Measurements from ENCODE around the gene CHD9NB. TPM values are rescaled to one million over a fixed set of nuclear protein-coding genes. Genes with fewer than 3 reads are reported as not detected.

CHD9NB gene
- total RNA-seq, 1 experiment from 2014 or later, result 0.40 TPM

DNA sequence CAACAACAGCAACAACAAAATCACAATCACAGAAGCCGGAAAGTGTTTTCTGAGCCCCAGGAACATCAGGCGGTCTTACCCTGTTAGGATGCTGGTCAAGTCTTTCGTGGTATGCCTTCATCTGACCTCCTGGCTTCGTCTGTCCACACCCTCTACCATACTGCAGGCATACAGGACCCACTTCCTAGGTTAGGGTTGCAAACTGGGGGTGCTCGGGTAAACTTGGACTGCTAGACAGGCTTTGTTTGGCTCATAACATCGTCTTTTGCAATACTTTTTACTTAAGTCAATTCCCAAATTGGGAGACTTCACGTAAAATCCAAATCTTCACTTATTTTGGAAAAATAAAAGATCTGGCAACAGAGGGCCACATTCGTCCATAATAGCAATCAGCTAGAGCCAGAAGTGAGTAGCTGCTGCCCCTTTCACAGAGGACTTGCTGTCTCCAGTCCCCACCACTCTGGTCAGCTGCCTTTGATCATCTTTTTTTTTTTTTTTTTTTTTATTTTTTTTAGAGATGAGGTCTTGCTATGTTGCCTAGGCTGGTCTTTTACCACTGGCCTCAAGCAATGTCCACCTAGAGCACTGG lies 32.1 kb upstream of the CHD9NB start:
- intact Hi-C loops (cut with micrococcal nuclease), result no loop called here
- POLR2A ChIA-PET (ENCODE audit: unreplicated experiment), result no interaction called here

DNA sequence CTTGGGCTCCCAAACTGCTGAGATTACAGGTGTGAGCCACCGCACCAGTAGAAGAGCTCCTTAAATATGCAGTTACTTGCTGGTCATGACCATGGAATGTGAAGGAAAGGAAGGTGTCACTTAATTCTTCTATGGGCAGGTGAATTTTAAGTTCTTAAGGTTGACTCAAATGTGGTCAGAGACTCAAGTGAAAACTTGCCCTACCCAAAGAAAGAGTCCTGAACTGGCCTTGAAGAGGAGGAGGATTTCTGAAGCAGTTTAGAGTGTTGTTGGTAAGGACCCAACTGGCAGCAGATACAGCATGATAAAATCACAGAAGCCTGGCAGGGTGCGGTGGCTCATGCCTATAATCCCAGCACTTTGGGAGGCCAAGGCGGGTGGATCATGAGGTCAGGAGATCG lies 31.4 kb upstream of the CHD9NB start:
- Histone ChIP-seq H3K79me2 (ENCODE audit: low read length) (peaks cover 3% of the 10 kb centered on the region; the same call in 1 of the 2 replicates), H3K4me3 (ENCODE audit: low read length) (no peak overlapping the region), H4K20me1 (ENCODE audit: low read length) (no peaks in the 10 kb centered on the region), H3K4me1 (ENCODE audit: insufficient read depth, low read length) (peaks cover 19% of the 10 kb centered on the region), H3K4me2 (ENCODE audit: low read length) (no peak overlapping the region), H3K9ac (ENCODE audit: low read length) (no peak overlapping the region), H2AFZ (ENCODE audit: low read length) (no peak overlapping the region), H3K27ac (ENCODE audit: low read length) (no peak overlapping the region), H3K9me3 (ENCODE audit: low read length) (no peaks in the 10 kb centered on the region), H3K9me2 (replicated peaks; ENCODE audit: low read length) (no peaks in the 10 kb centered on the region), H3K36me3 (ENCODE audit: low read depth, low read length) (no peaks in the 10 kb centered on the region), H3K27me3 (ENCODE audit: low read length) (no peaks in the 10 kb centered on the region), H3F3A (ENCODE audit: low read length, unreplicated experiment) (no peaks in the 10 kb centered on the region)
- ATAC-seq (no peak), DNase-seq (no peak)
- no TSS peak for BruUV-seq (replicated peaks)
- ChIA-PET POLR2A (ENCODE audit: unreplicated experiment) (no interaction called here), CTCF (no interaction called here)
- TF ChIP-seq, protein P1, sequence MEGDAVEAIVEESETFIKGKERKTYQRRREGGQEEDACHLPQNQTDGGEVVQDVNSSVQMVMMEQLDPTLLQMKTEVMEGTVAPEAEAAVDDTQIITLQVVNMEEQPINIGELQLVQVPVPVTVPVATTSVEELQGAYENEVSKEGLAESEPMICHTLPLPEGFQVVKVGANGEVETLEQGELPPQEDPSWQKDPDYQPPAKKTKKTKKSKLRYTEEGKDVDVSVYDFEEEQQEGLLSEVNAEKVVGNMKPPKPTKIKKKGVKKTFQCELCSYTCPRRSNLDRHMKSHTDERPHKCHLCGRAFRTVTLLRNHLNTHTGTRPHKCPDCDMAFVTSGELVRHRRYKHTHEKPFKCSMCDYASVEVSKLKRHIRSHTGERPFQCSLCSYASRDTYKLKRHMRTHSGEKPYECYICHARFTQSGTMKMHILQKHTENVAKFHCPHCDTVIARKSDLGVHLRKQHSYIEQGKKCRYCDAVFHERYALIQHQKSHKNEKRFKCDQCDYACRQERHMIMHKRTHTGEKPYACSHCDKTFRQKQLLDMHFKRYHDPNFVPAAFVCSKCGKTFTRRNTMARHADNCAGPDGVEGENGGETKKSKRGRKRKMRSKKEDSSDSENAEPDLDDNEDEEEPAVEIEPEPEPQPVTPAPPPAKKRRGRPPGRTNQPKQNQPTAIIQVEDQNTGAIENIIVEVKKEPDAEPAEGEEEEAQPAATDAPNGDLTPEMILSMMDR (conservative IDR thresholded peaks at IDR 0.05; ENCODE audit: low read depth, low read length), result no peak
- TF ChIP-seq EZH2phosphoT487 (IDR thresholded peaks at IDR 0.05; ENCODE audit: borderline replicate concordance, low read length) (no peak), EZH2 (IDR thresholded peaks at IDR 0.05; ENCODE audit: low read length, unreplicated experiment) (no peak)
- intact Hi-C loops (cut with micrococcal nuclease), result no loop called here

More for the DNA sequence above, 32.1 kb upstream of the CHD9NB start:
- Histone ChIP-seq H3K27ac (ENCODE audit: low read length) (no peak overlapping the region), H3K79me2 (ENCODE audit: low read length) (0 out of 2 replicates have a peak, but pooled peaks cover 3% of the 10 kb centered on the region), H3F3A (ENCODE audit: low read length, unreplicated experiment) (no peaks in the 10 kb centered on the region), H3K27me3 (ENCODE audit: low read length) (no peaks in the 10 kb centered on the region), H3K4me3 (ENCODE audit: low read length) (no peak overlapping the region), H3K9me3 (ENCODE audit: low read length) (no peaks in the 10 kb centered on the region), H3K4me2 (ENCODE audit: low read length) (no peak overlapping the region), H3K4me1 (ENCODE audit: insufficient read depth, low read length) (peaks cover 15% of the 10 kb centered on the region), H3K9ac (ENCODE audit: low read length) (no peak overlapping the region), H2AFZ (ENCODE audit: low read length) (no peak overlapping the region), H3K9me2 (replicated peaks; ENCODE audit: low read length) (no peaks in the 10 kb centered on the region), H3K36me3 (ENCODE audit: low read depth, low read length) (no peaks in the 10 kb centered on the region), H4K20me1 (ENCODE audit: low read length) (no peaks in the 10 kb centered on the region)
- DNase-seq, result no peak
- ATAC-seq, result no peak
- TF ChIP-seq, protein P1 (conservative IDR thresholded peaks at IDR 0.05; ENCODE audit: low read depth, low read length), result no peak
- TF ChIP-seq EZH2phosphoT487 (IDR thresholded peaks at IDR 0.05; ENCODE audit: borderline replicate concordance, low read length) (no peak), EZH2 (IDR thresholded peaks at IDR 0.05; ENCODE audit: low read length, unreplicated experiment) (no peak)
- CTCF ChIA-PET, result no interaction called here
- BruUV-seq (replicated peaks), result no TSS peak

DNA sequence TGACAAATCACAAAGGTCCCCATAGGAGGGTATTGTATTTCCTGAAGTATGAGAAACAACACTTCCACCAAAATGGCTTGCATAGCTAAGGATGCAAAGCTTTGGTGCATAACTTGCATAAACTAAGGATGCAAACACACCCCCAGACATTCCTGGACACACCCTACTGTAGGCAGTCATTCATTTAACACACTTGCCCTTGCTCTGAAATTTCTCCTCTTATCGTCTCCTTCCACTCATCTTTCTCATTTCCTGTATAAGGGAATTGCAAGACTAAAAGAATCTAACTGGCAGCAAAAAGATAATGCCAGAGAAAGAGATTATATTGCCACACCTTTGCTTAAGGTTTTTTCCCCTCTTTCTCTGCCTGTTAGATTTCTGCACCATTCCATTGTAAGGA lies 30.4 kb upstream of the CHD9NB start:
- H3K4me1 ChIP-seq (ENCODE audit: insufficient read depth, low read length), result peaks cover 19% of the 10 kb centered on the region
- no peak overlapping the region for H3K9ac ChIP-seq (ENCODE audit: low read length)
- no peaks in the 10 kb centered on the region for H3K27me3 ChIP-seq (ENCODE audit: low read length)
- H2AFZ ChIP-seq (ENCODE audit: low read length), result no peak overlapping the region
- no peaks in the 10 kb centered on the region for H3K36me3 ChIP-seq (ENCODE audit: low read depth, low read length)
- H3K4me2 ChIP-seq (ENCODE audit: low read length), result no peak overlapping the region
- H3K9me2 ChIP-seq (replicated peaks; ENCODE audit: low read length), result no peaks in the 10 kb centered on the region
- BruUV-seq (replicated peaks), result no TSS peak
- POLR2A ChIA-PET (ENCODE audit: unreplicated experiment), result interaction anchor here (0.6 kb wide), 1 partner anchor 10 kb away, joined by 3 read pairs; no protein-coding TSS in a partner anchor
- ATAC-seq (no peak), DNase-seq (no peak)
- no peaks in the 10 kb centered on the region for H3F3A ChIP-seq (ENCODE audit: low read length, unreplicated experiment)
- CTCF ChIA-PET, result no interaction called here
- no peaks in the 10 kb centered on the region for H3K9me3 ChIP-seq (ENCODE audit: low read length)
- H4K20me1 ChIP-seq (ENCODE audit: low read length), result no peaks in the 10 kb centered on the region
- no peak overlapping the region for H3K27ac ChIP-seq (ENCODE audit: low read length)
- TF ChIP-seq EZH2phosphoT487 (IDR thresholded peaks at IDR 0.05; ENCODE audit: borderline replicate concordance, low read length) (no peak), EZH2 (IDR thresholded peaks at IDR 0.05; ENCODE audit: low read length, unreplicated experiment) (no peak)
- TF ChIP-seq, protein P1 (conservative IDR thresholded peaks at IDR 0.05; ENCODE audit: low read depth, low read length), result no peak
- intact Hi-C loops (cut with micrococcal nuclease), result no loop called here
- peaks cover 3% of the 10 kb centered on the region; the same call in 1 of the 2 replicates for H3K79me2 ChIP-seq (ENCODE audit: low read length)
- no peak overlapping the region for H3K4me3 ChIP-seq (ENCODE audit: low read length)

Data from PC-3 (cell line).